Left renal pelvis (tissue), 4 donors: ENCODE data around the gene RAB6D. TPM values are rescaled to one million over a fixed set of nuclear protein-coding genes. Genes with fewer than 3 reads are reported as not detected.
"Not testable (repeated sequence)": the region's sequence is repeated elsewhere in the genome, so short reads cannot be mapped to it uniquely, and the experiment has no call there.

Experiments used
- DNase-seq, 4 donors: peaks; one replicate each; pipeline ENCODE4 v3.0.0-alpha.2; 2013; ENCODE audit warnings: low read depth in 4 of 4, low spot score in 3 of 4
- polyA plus RNA-seq, 4 donors: library from polyadenylated mRNA; unstranded; fragments of 120-200 nt; gene quantifications; one replicate each; pipeline ENCODE4 v1.2.1, GENCODE V29; 2013; ENCODE audit not compliant: insufficient read length in 4 of 4

Gene RAB6D
- polyA plus RNA-seq, 4 donors, result 0.50 to 2.6 (median 1.7) TPM

GRCh38 chr2:131367352-131367751 lies 3.4 kb upstream of the RAB6D start:
- DNase-seq, result no peak

- DNase-seq, result no peak
Observed at GRCh38 chr2:131366643-131367042, 2.7 kb upstream of the RAB6D start.

- no peak for DNase-seq
Observed at GRCh38 chr2:131365452-131365851, 1.5 kb upstream of the RAB6D start.

- DNase-seq, result not testable (repeated sequence)
Observed at GRCh38 chr2:131363213-131363612, 755 bp downstream of the RAB6D start.

GRCh38 chr2:131361773-131362172 lies 2.2 kb downstream of the RAB6D start:
- DNase-seq, result not testable (repeated sequence)

- DNase-seq, result not testable (repeated sequence)
Observed at GRCh38 chr2:131353167-131353697, 10.7 kb downstream of the RAB6D start.

GRCh38 chr2:131349021-131349420 lies 14.9 kb downstream of the RAB6D start:
- DNase-seq, result no peak

- DNase-seq, result not testable (repeated sequence)
Observed at GRCh38 chr2:131347035-131347434, 16.9 kb downstream of the RAB6D start.

GRCh38 chr2:131339307-131339706 lies 24.7 kb downstream of the RAB6D start:
- not testable (repeated sequence) for DNase-seq

GRCh38 chr2:131335319-131335718 lies 28.6 kb downstream of the RAB6D start:
- DNase-seq, result peak in 2 of 4 donors; percentile 7 to 10

- DNase-seq, result not testable (repeated sequence)
Observed at GRCh38 chr2:131332709-131333108, 31.3 kb downstream of the RAB6D start.

- DNase-seq, result peak in 1 of 4 donors; percentile 7
Observed at GRCh38 chr2:131331000-131331399, 33.0 kb downstream of the RAB6D start.

- DNase-seq, result no peak
Observed at GRCh38 chr2:131322209-131322608, 41.8 kb downstream of the RAB6D start.

- not testable (repeated sequence) for DNase-seq
Observed at GRCh38 chr2:131321344-131321743, 42.6 kb downstream of the RAB6D start.

GRCh38 chr2:131311001-131311400 lies 53.0 kb downstream of the RAB6D start:
- DNase-seq, result not testable (repeated sequence)

Other genes with a start within 250 kb of the RAB6D start
- under 1 TPM in 2 of 4 donors, not detected in 2; 0.22 to 0.29 TPM for gene POTEE, start 154.6 kb downstream of the RAB6D start, polyA plus RNA-seq
- 1 to 10 TPM in 1 of 4 donors, under 1 TPM in 3; 0.29 to 1.4 (median 0.38) TPM for gene TUBA3D, start 112.0 kb upstream of the RAB6D start, polyA plus RNA-seq
- 10 to 100 TPM; 28.2 to 95.3 (median 50.9) TPM for gene MZT2A, start 128.2 kb upstream of the RAB6D start, polyA plus RNA-seq
- 10 to 100 TPM; 10.5 to 21.6 (median 14.4) TPM for gene CCDC74A, start 163.7 kb upstream of the RAB6D start, polyA plus RNA-seq